Gastroesophageal sphincter (tissue), 4 donors: ENCODE results near the gene IRF2BPL. TPM values are rescaled to one million over a fixed set of nuclear protein-coding genes. Genes with fewer than 3 reads are reported as not detected.
A peak's percentile ranks its signal among the peaks of the same experiment; 100 is the strongest.

Experiments used
- ATAC-seq: fragments of 150-250 bp; one replicate; pipeline ENCODE4 v1.9.1; 2016; ENCODE audit warnings: mild to moderate bottlenecking, moderate library complexity
- H3K27ac ChIP-seq, 4 donors: fragments of 200-600 bp; sonication (generic) in 3 of 4; 1 replicate in 3 of 4; 2 replicates in 1 of 4; pipeline ENCODE4 v1.5.1; 2016 to 2019
- H3K27me3 ChIP-seq: fragments of 200-600 bp; sonication (generic); one replicate; pipeline ENCODE4 v1.5.1; 2019
- H3K36me3 ChIP-seq, 2 donors: fragments of 200-600 bp; sonication (generic); one replicate each; pipeline ENCODE4 v1.5.1; 2019; ENCODE audit warnings: control low read depth in 1 of 2
- H3K4me1 ChIP-seq, 3 donors: fragments of 200-600 bp; sonication (generic); 1 replicate in 2 of 3; 2 replicates in 1 of 3; pipeline ENCODE4 v1.5.1; 2016 to 2019; ENCODE audit warnings: control low read depth in 2 of 3
- H3K4me3 ChIP-seq, 2 donors: fragments of 200-600 bp; sonication (generic); one replicate each; pipeline ENCODE4 v1.5.1; 2019; ENCODE audit warnings: mild to moderate bottlenecking in 1 of 2, moderate library complexity in 1 of 2
- H3K9me3 ChIP-seq, 3 donors: fragments of 200-600 bp; sonication (generic); one replicate each; pipeline ENCODE4 v1.5.1; 2017 to 2019; ENCODE audit warnings: control low read depth in 2 of 3
- EP300 ChIP-seq: sonication (generic); formaldehyde crosslinking; IDR thresholded peaks from one replicate; pipeline ENCODE4 v1.6.1; 2017; ENCODE audit warnings: antibody characterized with exemption, mild to moderate bottlenecking
- POLR2A ChIP-seq, 2 donors: fragments of 450-650 bp; IDR thresholded peaks; one replicate each; pipeline ENCODE4 v1.6.1; 2017; ENCODE audit warnings: antibody characterized with exemption in 2 of 2, mild to moderate bottlenecking in 2 of 2, moderate library complexity in 1 of 2
- POLR2AphosphoS5 ChIP-seq: sonication (generic); formaldehyde crosslinking; IDR thresholded peaks from one replicate; pipeline ENCODE4 v1.6.1; 2017; ENCODE audit warnings: antibody characterized with exemption
- WGBS, 2 donors: methylation state at CpG; one replicate each; pipeline ENCODE4 v1.1.5; 2018; ENCODE audit warnings: low coverage in 1 of 2; 5-methylcytosine and 5-hydroxymethylcytosine counted together
- total RNA-seq, 4 donors: library from RNA; depleted of rRNA; stranded (reverse); fragments of >200 nt; gene quantifications; one replicate each; pipeline ENCODE4 v1.1.0, GENCODE V29; 2016
- TF ChIP-seq, protein P1 (sequence below), 4 experiments: fragments of 200-600 bp in 2 of 4; fragments of 450-650 bp in 2 of 4; sonication (generic) in 1 of 4; IDR thresholded peaks; one replicate each; pipeline ENCODE4 v1.5.1; 2017 to 2019; ENCODE audit warnings: antibody characterized with exemption in 4 of 4, mild to moderate bottlenecking in 2 of 4, moderate library complexity in 2 of 4

Gene IRF2BPL
- total RNA-seq, 4 donors from 2014 or later = 53.7 to 75.6 (median 59.9) TPM

GRCh38 chr14:77062261-77062660, 33.8 kb upstream of the IRF2BPL start:
- no peak overlapping the region for H3K4me3 ChIP-seq
- ATAC-seq = no peak
- no CpG with 5 or more reads among the region's 3 CpGs for WGBS, 2 donors
- H3K27ac ChIP-seq = no peak overlapping the region
- H3K36me3 ChIP-seq = no peaks in the 10 kb centered on the region
- H3K9me3 ChIP-seq = no peaks in the 10 kb centered on the region
- no peaks in the 10 kb centered on the region for H3K27me3 ChIP-seq
- TF ChIP-seq, protein P1, sequence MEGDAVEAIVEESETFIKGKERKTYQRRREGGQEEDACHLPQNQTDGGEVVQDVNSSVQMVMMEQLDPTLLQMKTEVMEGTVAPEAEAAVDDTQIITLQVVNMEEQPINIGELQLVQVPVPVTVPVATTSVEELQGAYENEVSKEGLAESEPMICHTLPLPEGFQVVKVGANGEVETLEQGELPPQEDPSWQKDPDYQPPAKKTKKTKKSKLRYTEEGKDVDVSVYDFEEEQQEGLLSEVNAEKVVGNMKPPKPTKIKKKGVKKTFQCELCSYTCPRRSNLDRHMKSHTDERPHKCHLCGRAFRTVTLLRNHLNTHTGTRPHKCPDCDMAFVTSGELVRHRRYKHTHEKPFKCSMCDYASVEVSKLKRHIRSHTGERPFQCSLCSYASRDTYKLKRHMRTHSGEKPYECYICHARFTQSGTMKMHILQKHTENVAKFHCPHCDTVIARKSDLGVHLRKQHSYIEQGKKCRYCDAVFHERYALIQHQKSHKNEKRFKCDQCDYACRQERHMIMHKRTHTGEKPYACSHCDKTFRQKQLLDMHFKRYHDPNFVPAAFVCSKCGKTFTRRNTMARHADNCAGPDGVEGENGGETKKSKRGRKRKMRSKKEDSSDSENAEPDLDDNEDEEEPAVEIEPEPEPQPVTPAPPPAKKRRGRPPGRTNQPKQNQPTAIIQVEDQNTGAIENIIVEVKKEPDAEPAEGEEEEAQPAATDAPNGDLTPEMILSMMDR (IDR thresholded peaks at IDR 0.05) = no peak
- TF ChIP-seq POLR2A (IDR thresholded peaks at IDR 0.05) = no peak
- TF ChIP-seq POLR2AphosphoS5 = no peak
- TF ChIP-seq EP300 = no peak
- H3K4me1 ChIP-seq = peaks cover 0 to 6% (median 0%) of the 10 kb centered on the region in 3 donors

DNA sequence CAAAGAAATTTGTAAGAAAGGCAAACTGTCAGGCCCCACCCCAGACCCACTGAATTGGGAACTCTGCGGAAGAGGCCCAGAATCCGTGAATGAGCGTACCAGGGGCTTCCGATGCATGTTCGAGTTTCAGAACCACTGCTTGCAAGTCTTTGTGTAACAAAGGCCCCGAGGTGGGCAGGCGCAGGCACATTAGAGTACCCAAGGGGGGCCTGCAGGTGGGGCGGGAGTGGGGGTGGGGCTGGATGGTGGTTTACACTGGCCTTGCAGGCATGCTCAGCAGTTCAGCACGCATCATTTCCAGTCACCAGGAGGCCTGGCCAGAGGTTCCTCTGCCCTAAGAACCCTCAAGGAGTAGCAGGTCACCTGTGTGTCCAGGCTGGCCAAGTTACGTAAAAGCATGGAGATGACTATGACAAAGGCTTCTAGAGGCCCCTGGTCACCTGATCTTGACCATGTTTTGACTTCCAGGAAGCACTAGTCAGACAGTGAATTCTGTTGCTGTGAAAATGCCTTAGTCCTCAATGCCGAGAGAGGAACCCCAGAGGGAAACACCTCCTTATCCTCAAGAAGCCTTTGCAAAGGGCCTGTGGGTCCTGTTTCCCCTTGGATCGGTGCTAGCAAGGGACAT, 33.2 kb upstream of the IRF2BPL start:
- Histone ChIP-seq H3K4me3 (no peak overlapping the region), H3K27me3 (no peaks in the 10 kb centered on the region), H3K9me3 (no peaks in the 10 kb centered on the region), H3K4me1 (peaks cover 0 to 6% (median 0%) of the 10 kb centered on the region in 3 donors), H3K27ac (no peak overlapping the region), H3K36me3 (no peaks in the 10 kb centered on the region)
- TF ChIP-seq EP300 = no peak
- no peak for TF ChIP-seq POLR2A (IDR thresholded peaks at IDR 0.05)
- TF ChIP-seq POLR2AphosphoS5 = no peak
- TF ChIP-seq, protein P1 (IDR thresholded peaks at IDR 0.05) = no peak
- no peak for ATAC-seq
- WGBS, 2 donors = 100% methylated on average over 5 of the region's 12 CpGs; no CpG with 5 or more reads in 1 of the 2 donors

DNA sequence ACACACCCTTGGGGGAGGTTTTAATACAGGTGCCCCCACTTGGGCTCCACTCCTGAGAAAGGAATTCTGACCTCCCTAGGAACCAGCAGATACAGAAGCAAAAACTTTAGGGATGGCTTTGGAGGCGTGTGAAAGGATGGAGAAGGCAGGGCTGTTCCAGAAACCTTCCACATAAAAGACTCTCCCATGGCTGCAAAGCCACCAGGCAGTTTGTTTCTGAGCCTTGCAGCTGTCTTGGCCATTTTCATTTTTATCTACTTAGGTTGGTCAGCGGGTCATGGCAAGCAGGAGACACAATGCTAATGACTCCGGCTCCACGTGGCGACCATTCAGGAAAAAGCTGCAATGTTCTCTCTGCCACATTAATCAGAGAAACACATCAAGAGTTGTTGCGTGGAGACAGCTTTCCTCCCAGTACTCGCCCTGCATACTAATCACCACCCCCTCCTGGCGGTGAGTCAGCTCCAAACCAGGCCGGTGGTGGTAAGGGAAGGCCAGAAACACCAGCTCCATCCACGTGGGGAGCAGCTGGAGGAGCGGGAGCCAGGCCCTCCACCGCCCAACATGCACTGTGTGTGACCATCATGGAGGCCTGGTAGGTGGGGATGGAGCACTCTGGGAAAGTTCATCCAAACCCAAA, 30.9 kb upstream of the IRF2BPL start:
- Histone ChIP-seq H3K27ac (no peak overlapping the region), H3K4me3 (no peak overlapping the region), H3K36me3 (no peaks in the 10 kb centered on the region), H3K4me1 (peaks cover 0 to 6% (median 0%) of the 10 kb centered on the region in 3 donors), H3K9me3 (peaks cover 0 to 12% (median 0%) of the 10 kb centered on the region in 3 donors), H3K27me3 (no peaks in the 10 kb centered on the region)
- peak; percentile 46 for ATAC-seq
- TF ChIP-seq, protein P1 (IDR thresholded peaks at IDR 0.05) = peak in 1 of 4 experiments; percentile 18
- no peak for TF ChIP-seq POLR2A (IDR thresholded peaks at IDR 0.05)
- 37 to 86% methylated on average over 1 to 6 of the region's 12 CpGs for WGBS, 2 donors

DNA sequence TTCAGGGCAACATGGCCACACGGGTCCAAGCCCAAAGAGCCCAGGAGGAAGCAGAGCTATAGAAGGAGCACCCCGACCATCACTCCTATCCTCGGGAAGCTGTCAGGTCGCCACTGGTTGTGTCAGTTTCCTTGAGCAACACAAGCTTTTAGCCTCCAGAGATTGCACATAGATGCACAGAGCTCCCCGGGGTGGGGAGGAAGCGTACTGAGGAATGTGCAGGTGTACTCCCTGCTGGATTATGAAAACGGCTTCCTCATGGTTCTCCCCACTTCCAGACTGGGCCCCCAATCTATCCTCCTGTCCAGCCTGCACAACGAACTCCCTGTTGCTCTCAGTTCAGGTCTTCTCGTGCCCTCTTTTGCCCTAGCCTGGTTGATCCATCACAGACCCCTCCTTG, 30.3 kb upstream of the IRF2BPL start:
- Histone ChIP-seq H3K36me3 (no peaks in the 10 kb centered on the region), H3K4me3 (no peak overlapping the region), H3K4me1 (no peaks in the 10 kb centered on the region), H3K27me3 (no peaks in the 10 kb centered on the region), H3K27ac (no peak overlapping the region), H3K9me3 (peaks cover 0 to 12% (median 0%) of the 10 kb centered on the region in 3 donors)
- no peak for ATAC-seq
- TF ChIP-seq POLR2A (IDR thresholded peaks at IDR 0.05) = no peak
- no peak for TF ChIP-seq POLR2AphosphoS5
- TF ChIP-seq, protein P1 (IDR thresholded peaks at IDR 0.05) = no peak
- no peak for TF ChIP-seq EP300
- WGBS, 2 donors = 70% methylated on average over 3 of the region's 9 CpGs; no CpG with 5 or more reads in 1 of the 2 donors

GRCh38 chr14:77058117-77058516, 29.6 kb upstream of the IRF2BPL start:
- Histone ChIP-seq H3K9me3 (peaks cover 0 to 12% (median 0%) of the 10 kb centered on the region in 3 donors), H3K27ac (no peak overlapping the region), H3K4me3 (no peak overlapping the region), H3K4me1 (peaks cover 0 to 4% (median 0%) of the 10 kb centered on the region in 3 donors), H3K36me3 (no peaks in the 10 kb centered on the region), H3K27me3 (no peaks in the 10 kb centered on the region)
- no peak for ATAC-seq
- WGBS, 2 donors = 57 to 83% methylated on average over 2 to 7 of the region's 9 CpGs
- TF ChIP-seq POLR2AphosphoS5 (no peak), EP300 (no peak), POLR2A (IDR thresholded peaks at IDR 0.05) (no peak)
- TF ChIP-seq, protein P1 (IDR thresholded peaks at IDR 0.05) = no peak
